Stimulated activated CD4-positive, alpha-beta T cell treated with anti-CD3 and anti-CD28 coated beads, Interleukin-4, amount 100 ng/mL, for 48 hours (primary cell): ENCODE data around the gene NOVA2.

Experiments
- DNase-seq, 2 donors: peaks; one replicate each; pipeline ENCODE4 v3.0.0-alpha.2; 2020; ENCODE audit warnings: low read depth in 2 of 2

Gene NOVA2

GRCh38 chr19:45924891-45925447, 48.7 kb downstream of the NOVA2 start:
- no peak for DNase-seq

GRCh38 chr19:45922281-45922680, 51.4 kb downstream of the NOVA2 start:
- no peak for DNase-seq

- DNase-seq, result no peak
Observed at GRCh38 chr19:45920458-45920857, 53.2 kb downstream of the NOVA2 start.

GRCh38 chr19:45919678-45920077, 54.0 kb downstream of the NOVA2 start:
- DNase-seq, result no peak

GRCh38 chr19:45918721-45919120, 54.9 kb downstream of the NOVA2 start:
- DNase-seq, result no peak

- no peak for DNase-seq
Observed at GRCh38 chr19:45917421-45918091, 56.1 kb downstream of the NOVA2 start.

- DNase-seq, result no peak
Observed at GRCh38 chr19:45913874-45914830, 59.5 kb downstream of the NOVA2 start, which contains the start of gene NANOS2. NANOS2 (minus strand) TSS chr19:45914778; CDS start chr19:45914693, 85 bp downstream.

GRCh38 chr19:45911291-45911690, 62.4 kb downstream of the NOVA2 start:
- no peak for DNase-seq

- DNase-seq, result no peak
Observed at GRCh38 chr19:45908956-45909355, 64.7 kb downstream of the NOVA2 start.

- DNase-seq, result no peak
Observed at GRCh38 chr19:45906221-45906620, 67.4 kb downstream of the NOVA2 start.

GRCh38 chr19:45905011-45905410, 68.7 kb downstream of the NOVA2 start:
- no peak for DNase-seq

GRCh38 chr19:45902651-45903625, 70.7 kb downstream of the NOVA2 start:
- peak; percentile 98 to 99 for DNase-seq

GRCh38 chr19:45901912-45902650, 71.6 kb downstream of the NOVA2 start, which contains the start of gene MYPOP:
MYPOP (minus strand) TSS chr19:45902613; CDS start chr19:45901773, 840 bp downstream.
- DNase-seq, result no peak

- DNase-seq, result no peak
Observed at GRCh38 chr19:45901432-45901911, 72.2 kb downstream of the NOVA2 start.

- DNase-seq, result no peak
Observed at GRCh38 chr19:45900738-45901431, 72.8 kb downstream of the NOVA2 start.

GRCh38 chr19:45899919-45900589, 73.6 kb downstream of the NOVA2 start:
- no peak for DNase-seq

GRCh38 chr19:45899253-45899652, 74.4 kb downstream of the NOVA2 start:
- DNase-seq, result no peak

- DNase-seq, result no peak
Observed at GRCh38 chr19:45897261-45897812, 76.3 kb downstream of the NOVA2 start.
